H1 (cell line): ENCODE measurements around the gene GNG7. TPM values are rescaled to one million over a fixed set of nuclear protein-coding genes. Genes with fewer than 3 reads are reported as not detected.

Experiments used
- CTCF ChIA-PET: fragments of 300-600 bp; sonication (Branson Sonifier 250); formaldehyde crosslinking; loops from one replicate; lab custom pipeline; 2021; ENCODE audit not compliant: partially characterized antibody; lab: Charles Lee
- POLR2A ChIA-PET: fragments of 300-600 bp; sonication (Branson Sonifier 250); formaldehyde crosslinking; loops from one replicate; lab custom pipeline; 2021; ENCODE audit warnings: inconsistent platforms; ENCODE audit not compliant: partially characterized antibody; lab: Charles Lee
- DNase-seq, 2 experiments: peaks; one replicate each; pipeline versions ENCODE4 v3.0.0 to v3.0.0-alpha.2; 2010 to 2022; ENCODE audit warnings: low spot score in 2 of 2, low read depth in 1 of 2, mixed read lengths in 1 of 2
- FAIRE-seq: peaks from 2 replicates; lab custom pipeline; 2011; peaks lifted over from hg19 to GRCh38; lab: Jason Lieb, UNC
- H2AFZ ChIP-seq: 2 replicates; pipeline ENCODE4 v1.8.1; 2012; ENCODE audit warnings: low read length, inconsistent platforms
- H2AK5ac ChIP-seq: 2 replicates; pipeline ENCODE4 v1.6.1; 2013; ENCODE audit warnings: low read depth, low read length
- H2BK120ac ChIP-seq: replicated peaks from 2 replicates; pipeline ENCODE3; 2013; ENCODE audit warnings: low read depth, low read length, inconsistent platforms
- H2BK12ac ChIP-seq: 2 replicates; pipeline ENCODE4 v1.6.1; 2013; ENCODE audit warnings: low read depth, low read length
- H2BK15ac ChIP-seq: 2 replicates; pipeline ENCODE4 v1.6.1; 2013; ENCODE audit warnings: low read length
- H2BK20ac ChIP-seq: 2 replicates; pipeline ENCODE4 v1.6.1; 2013; ENCODE audit warnings: low read length
- H2BK5ac ChIP-seq: 2 replicates; pipeline ENCODE4 v1.6.1; 2013; ENCODE audit warnings: low read depth, low read length
- H3K14ac ChIP-seq: 2 replicates; pipeline ENCODE4 v1.6.1; 2013; ENCODE audit warnings: inconsistent platforms; ENCODE audit not compliant: insufficient read length
- H3K18ac ChIP-seq: 2 replicates; pipeline ENCODE4 v1.6.1; 2013; ENCODE audit warnings: low read length; ENCODE audit errors: extremely low read depth
- H3K23ac ChIP-seq: 2 replicates; pipeline ENCODE4 v1.6.1; 2013; ENCODE audit warnings: inconsistent platforms; ENCODE audit not compliant: insufficient read length
- H3K23me2 ChIP-seq: 2 replicates; pipeline ENCODE4 v1.6.1; 2013; ENCODE audit warnings: low read depth, low read length
- H3K27ac ChIP-seq: 2 replicates; pipeline ENCODE4 v1.6.1; 2011; ENCODE audit warnings: low read depth, low read length, inconsistent platforms
- H3K27me3 ChIP-seq, 4 experiments: replicated peaks in 1 of 4; 1 replicate in 1 of 4; 2 replicates in 3 of 4; pipeline versions ENCODE4 v1.6.1 to v1.8.1; 2011 to 2013; ENCODE audit warnings: low read length in 3 of 4, mild to moderate bottlenecking in 3 of 4, inconsistent platforms in 2 of 4, mixed read lengths in 2 of 4, moderate library complexity in 1 of 4; ENCODE audit not compliant: control insufficient read depth in 3 of 4, insufficient read depth in 3 of 4; ENCODE audit errors: extremely low read depth in 1 of 4
- H3K36me3 ChIP-seq, 4 experiments: 2 replicates each; pipeline versions ENCODE4 v1.6.1 to v1.8.1; 2011 to 2013; ENCODE audit warnings: mild to moderate bottlenecking in 4 of 4, low read length in 3 of 4, moderate library complexity in 2 of 4, control low read depth in 1 of 4, inconsistent platforms in 1 of 4; ENCODE audit not compliant: insufficient read depth in 4 of 4, control insufficient read depth in 2 of 4
- H3K4ac ChIP-seq: replicated peaks from 2 replicates; pipeline ENCODE3; 2013; ENCODE audit warnings: low read length, low read depth, mixed read lengths, inconsistent platforms; ENCODE audit not compliant: insufficient read length
- H3K4me1 ChIP-seq, 4 experiments: replicated peaks in 1 of 4; 1 replicate in 1 of 4; 2 replicates in 3 of 4; pipeline versions ENCODE4 v1.6.1 to v1.8.1; 2011 to 2013; ENCODE audit warnings: low read length in 3 of 4, inconsistent platforms in 2 of 4, mixed read lengths in 1 of 4; ENCODE audit not compliant: insufficient read depth in 4 of 4, control insufficient read depth in 3 of 4
- H3K4me2 ChIP-seq, 2 experiments: 2 replicates each; pipeline versions ENCODE4 v1.6.1 to v1.8.1; 2011 to 2013; ENCODE audit warnings: low read depth in 2 of 2, low read length in 2 of 2, control low read depth in 1 of 2, inconsistent platforms in 1 of 2, mild to moderate bottlenecking in 1 of 2; ENCODE audit not compliant: insufficient read depth in 1 of 2
- H3K4me3 ChIP-seq, 4 experiments: fragments of 200-600, 300-600 bp in 1 of 4; sonication (generic), shearing (Covaris generic), sonication (Bioruptor Twin) in 1 of 4; 2 replicates each; pipeline versions ENCODE4 v1.5.1 to v1.8.1; 2011 to 2016; ENCODE audit warnings: low read length in 4 of 4, low read depth in 3 of 4, control low read depth in 2 of 4, inconsistent platforms in 2 of 4, mild to moderate bottlenecking in 2 of 4, mixed read lengths in 1 of 4, moderate library complexity in 1 of 4; ENCODE audit not compliant: insufficient read depth in 2 of 4; ENCODE audit errors: extremely low read depth in 1 of 4
- H3K56ac ChIP-seq: replicated peaks from 2 replicates; pipeline ENCODE3; 2013; ENCODE audit warnings: low read depth, mild to moderate bottlenecking, mixed read lengths, low read length, inconsistent platforms; ENCODE audit not compliant: insufficient read length
- H3K79me1 ChIP-seq: 2 replicates; pipeline ENCODE4 v1.6.1; 2013; ENCODE audit warnings: low read depth, low read length, control low read depth
- H3K79me2 ChIP-seq, 2 experiments: 2 replicates each; pipeline versions ENCODE4 v1.6.1 to v1.8.1; 2012 to 2013; ENCODE audit warnings: low read length in 2 of 2, mild to moderate bottlenecking in 2 of 2, inconsistent platforms in 1 of 2; ENCODE audit not compliant: insufficient read depth in 2 of 2, control insufficient read depth in 1 of 2
- H3K9ac ChIP-seq, 4 experiments: replicated peaks in 1 of 4; 1 replicate in 1 of 4; 2 replicates in 3 of 4; pipeline versions ENCODE4 v1.6.1 to v1.8.1; 2011 to 2013; ENCODE audit warnings: low read depth in 3 of 4, low read length in 3 of 4, control low read depth in 2 of 4, mild to moderate bottlenecking in 2 of 4, moderate library complexity in 2 of 4, inconsistent platforms in 1 of 4; ENCODE audit errors: extremely low read depth in 1 of 4
- H3K9me3 ChIP-seq, 2 experiments: 2 replicates each; pipeline versions ENCODE4 v1.6.1 to v1.8.1; 2012 to 2013; ENCODE audit warnings: mild to moderate bottlenecking in 2 of 2, moderate library complexity in 2 of 2, control low read depth in 1 of 2, inconsistent platforms in 1 of 2, low read depth in 1 of 2, low read length in 1 of 2, mixed read lengths in 1 of 2; ENCODE audit not compliant: insufficient read depth in 2 of 2
- H4K20me1 ChIP-seq, 2 experiments: replicated peaks in 1 of 2; 2 replicates each; pipeline versions ENCODE3 to v1.8.1; 2011 to 2013; ENCODE audit warnings: inconsistent platforms in 2 of 2, low read length in 2 of 2, mild to moderate bottlenecking in 1 of 2; ENCODE audit not compliant: insufficient read depth in 2 of 2, control insufficient read depth in 1 of 2
- H4K5ac ChIP-seq: 2 replicates; pipeline ENCODE4 v1.6.1; 2013; ENCODE audit warnings: low read length, low read depth, mixed read lengths, inconsistent platforms; ENCODE audit not compliant: insufficient read length
- H4K8ac ChIP-seq: 2 replicates; pipeline ENCODE4 v1.8.0; 2013; ENCODE audit warnings: mild to moderate bottlenecking, moderate library complexity, low read length, inconsistent platforms; ENCODE audit not compliant: insufficient read depth; ENCODE audit errors: extremely low read depth
- H4K91ac ChIP-seq: replicated peaks from 2 replicates; pipeline ENCODE3; 2013; ENCODE audit warnings: low read length, mixed read lengths, inconsistent platforms; ENCODE audit not compliant: insufficient read length
- ASH2L ChIP-seq: fragments of 200-600, 300-600 bp; sonication (generic); IDR thresholded peaks from one replicate; pipeline ENCODE4 v1.7.1; 2017; ENCODE audit warnings: low read length
- CBX8 ChIP-seq: fragments of 300-800, 300-1000 bp; sonication (generic); IDR thresholded peaks from 2 replicates; pipeline ENCODE4 v1.7.1; 2016; ENCODE audit warnings: low read depth, low read length, borderline replicate concordance
- CTBP2 ChIP-seq: IDR thresholded peaks from 2 replicates; pipeline ENCODE4 v1.7.0; 2011; ENCODE audit warnings: borderline replicate concordance, mild to moderate bottlenecking, moderate library complexity, mixed read lengths, low read length; ENCODE audit not compliant: insufficient read depth, insufficient read length
- EZH2 ChIP-seq: fragments of 200-600 bp; sonication (generic); IDR thresholded peaks from 2 replicates; pipeline ENCODE4 v1.7.1; 2012; ENCODE audit warnings: low read depth, mild to moderate bottlenecking, moderate library complexity, low read length, inconsistent platforms; ENCODE audit not compliant: severe bottlenecking
- GTF2F1 ChIP-seq: IDR thresholded peaks from 2 replicates; pipeline ENCODE4 v1.6.1; 2012; ENCODE audit warnings: low read depth, low read length, improper control_type of control experiment, borderline replicate concordance
- HDAC6 ChIP-seq: IDR thresholded peaks from one replicate; pipeline ENCODE4 v1.7.1; 2012; ENCODE audit warnings: low read depth, mild to moderate bottlenecking, inconsistent platforms, low read length, moderate library complexity
- NANOG ChIP-seq: IDR thresholded peaks from 2 replicates; pipeline ENCODE4 v1.6.1; 2011; ENCODE audit warnings: low read length, low read depth, mild to moderate bottlenecking, inconsistent platforms; ENCODE audit not compliant: insufficient read depth, poor library complexity, severe bottlenecking
- TEAD4 ChIP-seq: IDR thresholded peaks from 2 replicates; pipeline ENCODE4 v1.6.1; 2012; ENCODE audit warnings: low read depth, low read length, inconsistent platforms, mixed read lengths
- WGBS, 2 experiments: shearing (Covaris generic) in 1 of 2; methylation state at CpG; one replicate each; pipeline versions ENCODE4 v1.1.6 to v1.1.7; 2013 to 2015; ENCODE audit warnings: low lambda C conversion rate in 2 of 2, mixed read lengths in 2 of 2, inconsistent platforms in 1 of 2, low coverage in 1 of 2, missing lambda C conversion rate in 1 of 2; ENCODE audit not compliant: insufficient replicate concordance in 2 of 2, insufficient coverage in 1 of 2, insufficient read length in 1 of 2; ENCODE audit errors: extremely low coverage in 1 of 2, missing lambda C conversion rate in 1 of 2; 5-methylcytosine and 5-hydroxymethylcytosine counted together
- polyA plus RNA-seq, 7 experiments: library from polyadenylated mRNA; depleted of rRNA in 3 of 7; stranded (reverse) in 5 of 7; unstranded in 2 of 7; fragments of >200 nt in 5 of 7; fragments of 200-250 nt in 2 of 7; gene quantifications; 1 replicate in 5 of 7; 2 replicates in 1 of 7; 4 replicates in 1 of 7; pipeline versions ENCODE4 v1.2.1 to v1.2.3, GENCODE V29; 2011 to 2013; ENCODE audit warnings: missing spikeins in 2 of 7, mixed read lengths in 2 of 7
- total RNA-seq: library from RNA; stranded (reverse); fragmentation: NEBNext Ultra II Directional; extraction: Animal tissue kit (Norgen Biotek cat#: 25700); gene quantifications from 2 replicates; pipeline ENCODE4 v1.2.1, GENCODE V29; 2021

GNG7 gene
- total and polyA plus RNA-seq, 2 of the 8 experiments (the other 6 are each of a cell fraction or from before 2014, with no cell fraction given), result 2.8 to 7.8 TPM

- Histone ChIP-seq H2BK12ac (0 out of 2 replicates have a peak overlapping the region, but pooled peaks have one; percentile 27), H3K27me3 (peaks cover 0 to 7% (median 2%) of the 10 kb centered on the region in 4 experiments; a peak in 2 of 7 replicates), H2AFZ (no peak overlapping the region), H4K20me1 (peaks cover 0 to 2% of the 10 kb centered on the region in 2 experiments), H2AK5ac (no peak overlapping the region), H3K9ac (no peak overlapping the region), H3K79me1 (no peaks in the 10 kb centered on the region), H2BK120ac (no peak overlapping the region), H3K4me1 (no peaks in the 10 kb centered on the region), H2BK20ac (no peak overlapping the region), H3K4me3 (no peak overlapping the region), H3K4ac (no peak overlapping the region), H3K4me2 (no peak overlapping the region), H4K91ac (no peak overlapping the region), H3K9me3 (no peaks in the 10 kb centered on the region), H3K23me2 (0 out of 2 replicates have a peak, but pooled peaks cover 4% of the 10 kb centered on the region), H2BK5ac (no peak overlapping the region), H3K56ac (no peak overlapping the region), H4K5ac (no peak overlapping the region), H3K79me2 (peaks cover 0 to 1% of the 10 kb centered on the region in 2 experiments; a peak in 1 of 4 replicates), H4K8ac (no peak overlapping the region), H3K36me3 (no peaks in the 10 kb centered on the region), H3K23ac (no peak overlapping the region), H3K14ac (no peak overlapping the region), H3K27ac (no peak overlapping the region), H2BK15ac (no peak overlapping the region), H3K18ac (no peak overlapping the region)
- WGBS, 2 experiments, result 73% methylated on average over 4 of the region's 4 CpGs; no CpG with 5 or more reads in 1 of the 2 experiments
- no peak for FAIRE-seq
- ChIA-PET POLR2A (interaction anchor here (0.6 kb wide), 1 partner anchor 40 kb away, joined by 3 read pairs; no protein-coding TSS in a partner anchor), CTCF (interaction anchor here (0.8 to 1.4 kb wide), 2 partner anchors 21 to 96 kb away, joined by 3 to 5 read pairs; no protein-coding TSS in a partner anchor)
- DNase-seq, result no peak
- no peak for TF ChIP-seq ASH2L
- TF ChIP-seq HDAC6, result no peak
- no peak for TF ChIP-seq CTBP2
- no peak for TF ChIP-seq CBX8
- TF ChIP-seq GTF2F1, result no peak
- TF ChIP-seq NANOG, result no peak
- TF ChIP-seq TEAD4, result no peak
- TF ChIP-seq EZH2, result no peak
These were observed 41.6 kb upstream of the GNG7 start for GRCh38 chr19:2744113-2744512.
